Ishikawa (cell line): ENCODE measurements around the gene PINLYP.

ENCODE experiments used
- CEBPB ChIP-seq: IDR thresholded peaks from 2 replicates; pipeline ENCODE4 v1.6.1; 2012
- CREB1 ChIP-seq: IDR thresholded peaks from 2 replicates; pipeline ENCODE4 v1.6.1; 2012; ENCODE audit warnings: low read depth
- EGR1 ChIP-seq: IDR thresholded peaks from 2 replicates; pipeline ENCODE4 v1.6.1; 2012
- EP300 ChIP-seq: IDR thresholded peaks from 2 replicates; pipeline ENCODE4 v1.6.1; 2012; ENCODE audit warnings: borderline replicate concordance
- FOXM1 ChIP-seq: IDR thresholded peaks from 2 replicates; pipeline ENCODE4 v1.6.1; 2012; ENCODE audit warnings: low read depth, borderline replicate concordance
- NFIC ChIP-seq: IDR thresholded peaks from 2 replicates; pipeline ENCODE4 v1.6.1; 2012
- RAD21 ChIP-seq: IDR thresholded peaks from 2 replicates; pipeline ENCODE4 v1.6.1; 2012; ENCODE audit warnings: low read depth
- TAF1 ChIP-seq: IDR thresholded peaks from 2 replicates; pipeline ENCODE4 v1.6.1; 2012; ENCODE audit warnings: low read depth, mild to moderate bottlenecking
- TCF12 ChIP-seq: IDR thresholded peaks from 2 replicates; pipeline ENCODE4 v1.6.1; 2012; ENCODE audit warnings: low read depth
- TEAD4 ChIP-seq: IDR thresholded peaks from 2 replicates; pipeline ENCODE4 v1.6.1; 2012
- YY1 ChIP-seq: IDR thresholded peaks from 2 replicates; pipeline ENCODE4 v1.6.1; 2012; ENCODE audit warnings: low read depth
- ZBTB7A ChIP-seq: IDR thresholded peaks from 2 replicates; pipeline ENCODE4 v1.6.1; 2012; ENCODE audit warnings: low read depth
- TF ChIP-seq, protein P1 (sequence below): IDR thresholded peaks from 2 replicates; pipeline ENCODE4 v1.6.1; 2012; ENCODE audit warnings: low read depth, mild to moderate bottlenecking
- TF ChIP-seq, protein P2 (sequence below): IDR thresholded peaks from 2 replicates; pipeline ENCODE4 v1.6.1; 2012
- TF ChIP-seq, protein P3 (sequence below): IDR thresholded peaks from 2 replicates; pipeline ENCODE4 v1.6.1; 2012

Gene PINLYP

DNA sequence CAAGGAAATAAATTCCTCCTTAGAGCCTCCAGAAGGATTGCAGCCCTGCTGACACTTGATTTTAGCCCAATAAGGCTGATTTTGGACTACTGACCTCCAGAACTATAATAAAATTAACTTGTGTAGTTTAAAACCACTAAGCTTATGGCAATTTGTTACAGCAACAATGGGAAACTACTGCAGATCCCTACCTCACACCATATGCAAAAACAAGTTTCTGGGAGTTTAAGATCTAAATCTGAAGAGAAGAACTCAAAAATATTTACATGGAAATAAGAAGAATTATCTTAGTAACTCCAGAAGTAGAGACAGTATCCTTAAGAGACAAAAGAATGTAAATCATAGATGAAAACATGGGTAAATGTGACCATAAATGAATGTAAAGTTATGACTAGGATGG, 36.7 kb upstream of the PINLYP start:
- TF ChIP-seq YY1 (no peak), TEAD4 (no peak), NFIC (no peak), RAD21 (no peak), ZBTB7A (no peak), EGR1 (no peak), CREB1 (no peak), CEBPB (no peak), FOXM1 (no peak), EP300 (no peak), TCF12 (no peak), TAF1 (no peak)
- TF ChIP-seq, protein P1, sequence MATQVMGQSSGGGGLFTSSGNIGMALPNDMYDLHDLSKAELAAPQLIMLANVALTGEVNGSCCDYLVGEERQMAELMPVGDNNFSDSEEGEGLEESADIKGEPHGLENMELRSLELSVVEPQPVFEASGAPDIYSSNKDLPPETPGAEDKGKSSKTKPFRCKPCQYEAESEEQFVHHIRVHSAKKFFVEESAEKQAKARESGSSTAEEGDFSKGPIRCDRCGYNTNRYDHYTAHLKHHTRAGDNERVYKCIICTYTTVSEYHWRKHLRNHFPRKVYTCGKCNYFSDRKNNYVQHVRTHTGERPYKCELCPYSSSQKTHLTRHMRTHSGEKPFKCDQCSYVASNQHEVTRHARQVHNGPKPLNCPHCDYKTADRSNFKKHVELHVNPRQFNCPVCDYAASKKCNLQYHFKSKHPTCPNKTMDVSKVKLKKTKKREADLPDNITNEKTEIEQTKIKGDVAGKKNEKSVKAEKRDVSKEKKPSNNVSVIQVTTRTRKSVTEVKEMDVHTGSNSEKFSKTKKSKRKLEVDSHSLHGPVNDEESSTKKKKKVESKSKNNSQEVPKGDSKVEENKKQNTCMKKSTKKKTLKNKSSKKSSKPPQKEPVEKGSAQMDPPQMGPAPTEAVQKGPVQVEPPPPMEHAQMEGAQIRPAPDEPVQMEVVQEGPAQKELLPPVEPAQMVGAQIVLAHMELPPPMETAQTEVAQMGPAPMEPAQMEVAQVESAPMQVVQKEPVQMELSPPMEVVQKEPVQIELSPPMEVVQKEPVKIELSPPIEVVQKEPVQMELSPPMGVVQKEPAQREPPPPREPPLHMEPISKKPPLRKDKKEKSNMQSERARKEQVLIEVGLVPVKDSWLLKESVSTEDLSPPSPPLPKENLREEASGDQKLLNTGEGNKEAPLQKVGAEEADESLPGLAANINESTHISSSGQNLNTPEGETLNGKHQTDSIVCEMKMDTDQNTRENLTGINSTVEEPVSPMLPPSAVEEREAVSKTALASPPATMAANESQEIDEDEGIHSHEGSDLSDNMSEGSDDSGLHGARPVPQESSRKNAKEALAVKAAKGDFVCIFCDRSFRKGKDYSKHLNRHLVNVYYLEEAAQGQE: no peak
- TF ChIP-seq, protein P2, sequence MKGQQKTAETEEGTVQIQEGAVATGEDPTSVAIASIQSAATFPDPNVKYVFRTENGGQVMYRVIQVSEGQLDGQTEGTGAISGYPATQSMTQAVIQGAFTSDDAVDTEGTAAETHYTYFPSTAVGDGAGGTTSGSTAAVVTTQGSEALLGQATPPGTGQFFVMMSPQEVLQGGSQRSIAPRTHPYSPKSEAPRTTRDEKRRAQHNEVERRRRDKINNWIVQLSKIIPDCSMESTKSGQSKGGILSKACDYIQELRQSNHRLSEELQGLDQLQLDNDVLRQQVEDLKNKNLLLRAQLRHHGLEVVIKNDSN: no peak
- TF ChIP-seq, protein P3, sequence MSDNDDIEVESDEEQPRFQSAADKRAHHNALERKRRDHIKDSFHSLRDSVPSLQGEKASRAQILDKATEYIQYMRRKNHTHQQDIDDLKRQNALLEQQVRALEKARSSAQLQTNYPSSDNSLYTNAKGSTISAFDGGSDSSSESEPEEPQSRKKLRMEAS: no peak

DNA sequence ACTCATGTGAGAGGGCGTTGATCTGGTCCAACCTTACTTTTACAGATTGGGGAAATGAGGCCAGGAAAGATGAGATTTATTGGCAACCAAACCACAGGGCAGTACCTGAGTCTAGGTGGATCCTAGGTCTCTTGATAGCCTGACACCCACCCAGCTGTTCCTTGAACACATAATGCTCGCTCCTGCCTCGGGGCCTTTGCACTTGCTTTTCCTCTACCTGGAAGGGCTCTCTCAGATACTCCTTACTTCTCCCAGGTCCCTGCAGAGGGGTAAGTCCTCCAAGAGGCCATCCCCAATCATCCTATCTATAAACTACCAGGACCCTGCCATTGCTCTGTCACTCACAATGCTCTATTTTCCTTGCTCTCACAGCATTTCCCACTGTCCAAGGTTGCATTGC, 35.2 kb upstream of the PINLYP start:
- no peak for TF ChIP-seq FOXM1

GRCh38 chr19:43541920-43542650, 33.5 kb upstream of the PINLYP start:
- TF ChIP-seq TEAD4: no peak
- no peak for TF ChIP-seq EGR1
- no peak for TF ChIP-seq RAD21
- no peak for TF ChIP-seq CREB1
- no peak for TF ChIP-seq ZBTB7A
- no peak for TF ChIP-seq YY1
- TF ChIP-seq, protein P3: no peak
- no peak for TF ChIP-seq TAF1
- TF ChIP-seq FOXM1: no peak
- TF ChIP-seq, protein P2: no peak
- no peak for TF ChIP-seq TCF12

- TF ChIP-seq RAD21: no peak
- TF ChIP-seq, protein P1: no peak
- TF ChIP-seq TAF1: no peak
- TF ChIP-seq FOXM1: no peak
- TF ChIP-seq, protein P2: no peak
- TF ChIP-seq TCF12: no peak
- TF ChIP-seq NFIC: no peak
Measured at GRCh38 chr19:43544077-43544476, 31.5 kb upstream of the PINLYP start.

- TF ChIP-seq TCF12 (no peak), TAF1 (no peak), CREB1 (no peak), TEAD4 (no peak), ZBTB7A (no peak), EGR1 (no peak), CEBPB (no peak), EP300 (no peak), NFIC (no peak), FOXM1 (no peak), YY1 (no peak), RAD21 (no peak)
- TF ChIP-seq, protein P3: no peak
- TF ChIP-seq, protein P2: no peak
- TF ChIP-seq, protein P1: no peak
Measured at GRCh38 chr19:43545276-43545675, 30.3 kb upstream of the PINLYP start.
